GM19025 (cell line): ENCODE data around the gene CUL2.
"Not testable (repeated sequence)": the region's sequence is repeated elsewhere in the genome, so short reads cannot be mapped to it uniquely, and the experiment has no call there.

Experiments used
- ATAC-seq: cut with Tn5 transposase; IDR thresholded peaks from one replicate; pipeline ENCODE4 v1.9.1; 2021; ENCODE audit warnings: mild to moderate bottlenecking, low read depth, moderate library complexity; ENCODE audit not compliant: unreplicated experiment

Gene CUL2

GRCh38 chr10:34985823-34986222 lies 104.3 kb downstream of the CUL2 start:
- ATAC-seq = no peak

DNA sequence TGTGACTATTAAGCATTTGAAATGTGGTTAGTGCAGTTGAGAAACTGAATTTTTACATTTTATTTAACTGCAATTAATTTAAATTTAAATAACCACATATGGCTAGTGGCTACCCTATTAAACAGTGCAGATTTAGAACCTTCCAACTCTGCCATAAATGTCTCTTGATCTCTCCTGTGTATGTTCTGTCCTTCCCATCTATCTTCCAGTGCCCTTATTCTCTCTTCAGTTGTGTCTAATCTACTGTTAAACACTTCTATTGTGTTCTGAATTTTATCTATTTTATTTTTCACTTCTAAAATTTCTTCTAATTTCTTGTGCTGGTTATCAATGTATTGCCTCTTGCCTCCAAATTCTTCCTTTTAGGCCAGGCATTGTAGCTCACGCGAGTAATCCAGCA lies 105.0 kb downstream of the CUL2 start:
- ATAC-seq = no peak

DNA sequence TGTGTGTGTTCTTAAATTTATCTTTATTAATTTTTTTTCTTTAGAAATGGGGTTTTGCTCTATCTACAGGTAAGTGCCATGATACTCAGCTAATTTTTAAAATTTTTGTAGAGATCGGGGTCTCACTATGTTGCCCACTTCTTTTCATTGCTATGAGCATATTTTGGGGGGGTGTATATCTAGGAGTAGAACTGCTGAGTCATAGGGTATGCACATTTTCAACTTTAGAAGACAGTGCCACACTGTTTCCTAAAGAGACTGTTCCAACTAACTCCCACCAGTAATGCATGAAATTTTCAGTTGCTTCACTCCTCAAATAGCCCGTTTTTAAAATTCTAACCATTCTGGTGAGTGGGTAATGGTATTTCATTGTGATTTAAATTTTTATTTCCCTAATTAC lies 108.3 kb downstream of the CUL2 start:
- ATAC-seq = no peak

- ATAC-seq = no peak
Measured at GRCh38 chr10:34979938-34980337, 110.2 kb downstream of the CUL2 start.

- no peak for ATAC-seq
Measured at GRCh38 chr10:34978080-34978479, 112.1 kb downstream of the CUL2 start.

DNA sequence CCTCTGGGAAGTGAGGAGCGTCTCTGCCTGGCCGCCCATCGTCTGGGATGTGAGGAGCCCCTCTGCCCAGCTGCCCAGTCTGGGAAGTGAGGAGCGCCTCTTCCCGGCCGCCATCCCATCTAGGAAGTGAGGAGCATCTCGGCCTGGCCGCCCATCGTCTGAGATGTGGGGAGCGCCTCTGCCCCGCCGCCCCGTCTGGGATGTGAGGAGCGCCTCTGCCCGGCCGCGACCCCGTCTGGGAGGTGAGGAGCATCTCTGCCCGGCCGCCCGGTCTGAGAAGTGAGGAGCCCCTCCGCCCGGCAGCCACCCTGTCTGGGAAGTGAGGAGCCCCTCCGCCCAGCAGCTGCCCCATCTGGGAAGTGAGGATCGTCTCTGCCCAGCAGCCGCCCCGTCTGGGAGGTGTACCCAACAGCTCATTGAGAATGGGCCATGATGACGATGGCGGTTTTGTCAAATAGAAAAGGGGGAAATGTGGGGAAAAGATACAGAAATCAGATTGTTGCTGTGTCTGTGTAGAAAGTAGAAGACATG lies 113.7 kb downstream of the CUL2 start:
- ATAC-seq = not testable (repeated sequence)

DNA sequence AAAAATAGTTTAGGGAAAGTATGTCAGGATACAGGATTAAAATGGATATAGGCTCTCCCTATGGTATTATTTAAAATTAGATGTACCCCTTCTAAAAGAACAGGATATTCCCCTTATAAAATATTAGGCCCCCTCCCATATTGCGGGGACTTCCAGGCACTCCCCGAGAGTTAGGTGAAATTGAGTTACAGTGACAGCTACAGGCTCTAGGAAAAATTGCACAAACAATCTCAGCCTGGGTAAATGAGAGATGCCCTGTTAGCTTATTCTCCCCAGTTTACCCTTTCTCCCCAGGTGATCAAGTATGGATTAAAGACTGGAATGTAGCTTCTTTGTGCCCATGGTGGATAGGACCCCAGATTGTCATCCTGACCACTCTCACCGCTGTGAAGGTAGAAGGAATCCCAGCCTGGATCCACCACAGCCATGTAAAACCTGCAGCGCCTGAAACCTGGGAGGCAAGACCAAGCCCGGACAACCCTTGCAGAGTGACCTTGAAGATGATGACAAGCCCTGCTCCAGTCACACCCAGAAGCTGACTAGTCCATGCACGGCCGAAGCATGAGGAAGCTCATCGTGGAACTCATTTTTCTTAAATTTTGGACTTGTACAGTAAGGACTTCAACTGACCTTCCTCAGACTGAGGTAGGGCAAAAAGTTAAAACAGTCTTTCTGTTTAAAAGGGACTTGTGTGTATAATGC lies 115.6 kb downstream of the CUL2 start:
- ATAC-seq = not testable (repeated sequence)

GRCh38 chr10:34973757-34974156 lies 116.4 kb downstream of the CUL2 start:
- not testable (repeated sequence) for ATAC-seq

DNA sequence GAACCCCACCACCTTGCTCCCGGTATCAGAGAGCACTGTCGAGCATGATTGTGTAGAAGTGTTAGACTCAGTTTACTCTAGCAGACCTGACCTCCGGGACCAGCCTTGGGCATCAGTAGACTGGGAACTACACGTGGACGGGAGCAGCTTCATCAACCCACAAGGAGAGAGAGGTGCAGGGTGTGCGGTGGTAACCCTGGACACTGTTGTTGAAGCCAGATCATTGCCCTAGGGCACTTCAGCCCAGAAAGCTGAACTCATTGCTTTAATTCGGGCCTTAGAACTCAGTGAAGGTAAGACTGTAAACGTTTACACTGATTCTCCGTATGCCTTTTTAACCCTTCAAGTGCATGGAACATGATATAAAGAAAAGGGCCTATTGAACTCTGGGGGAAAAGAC lies 117.0 kb downstream of the CUL2 start:
- ATAC-seq = not testable (repeated sequence)

- not testable (repeated sequence) for ATAC-seq
Measured at GRCh38 chr10:34972591-34972990, 117.5 kb downstream of the CUL2 start.

- not testable (repeated sequence) for ATAC-seq
Measured at GRCh38 chr10:34971606-34972334, 118.4 kb downstream of the CUL2 start.

GRCh38 chr10:34969171-34969570 lies 121.0 kb downstream of the CUL2 start:
- no peak for ATAC-seq

GRCh38 chr10:34967335-34967880 lies 122.7 kb downstream of the CUL2 start:
- no peak for ATAC-seq

DNA sequence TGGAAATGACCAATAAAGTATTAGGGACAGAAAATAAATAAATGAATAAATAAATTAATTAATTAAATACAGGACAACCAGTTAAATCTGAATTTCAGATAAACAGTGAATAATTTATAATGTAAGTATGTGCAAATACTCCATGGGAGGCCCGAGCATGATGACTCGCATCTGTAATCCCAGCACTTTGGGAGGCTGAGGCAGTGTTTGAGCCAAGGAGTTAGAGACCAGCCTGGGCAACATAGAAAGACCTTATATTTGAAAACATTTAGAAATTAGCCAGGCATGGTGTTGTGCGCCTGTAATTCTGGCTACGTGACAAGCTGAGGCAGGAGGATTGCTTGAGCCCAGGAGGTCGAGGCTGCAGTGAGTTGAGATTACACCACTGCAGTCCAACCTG lies 123.7 kb downstream of the CUL2 start:
- ATAC-seq = no peak

DNA sequence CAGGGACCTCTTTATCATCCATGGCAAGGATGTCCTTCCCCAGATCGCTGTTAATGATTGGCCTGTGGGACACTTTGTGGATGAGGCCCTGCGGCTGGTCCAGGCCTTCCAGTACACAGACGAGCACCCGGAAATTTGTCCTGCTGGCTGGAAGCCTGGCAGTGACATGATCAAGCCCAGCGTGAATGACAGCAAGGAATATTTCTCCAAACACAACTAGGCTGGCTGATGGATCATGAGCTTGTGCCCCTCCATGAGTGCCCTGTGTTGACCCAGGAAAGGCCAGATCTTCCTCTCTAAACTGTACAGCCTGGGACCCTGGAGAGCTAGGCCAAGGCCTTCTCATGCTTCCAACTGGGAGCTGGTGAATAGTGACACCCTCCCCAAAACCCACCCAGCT lies 124.1 kb downstream of the CUL2 start:
- ATAC-seq = no peak

DNA sequence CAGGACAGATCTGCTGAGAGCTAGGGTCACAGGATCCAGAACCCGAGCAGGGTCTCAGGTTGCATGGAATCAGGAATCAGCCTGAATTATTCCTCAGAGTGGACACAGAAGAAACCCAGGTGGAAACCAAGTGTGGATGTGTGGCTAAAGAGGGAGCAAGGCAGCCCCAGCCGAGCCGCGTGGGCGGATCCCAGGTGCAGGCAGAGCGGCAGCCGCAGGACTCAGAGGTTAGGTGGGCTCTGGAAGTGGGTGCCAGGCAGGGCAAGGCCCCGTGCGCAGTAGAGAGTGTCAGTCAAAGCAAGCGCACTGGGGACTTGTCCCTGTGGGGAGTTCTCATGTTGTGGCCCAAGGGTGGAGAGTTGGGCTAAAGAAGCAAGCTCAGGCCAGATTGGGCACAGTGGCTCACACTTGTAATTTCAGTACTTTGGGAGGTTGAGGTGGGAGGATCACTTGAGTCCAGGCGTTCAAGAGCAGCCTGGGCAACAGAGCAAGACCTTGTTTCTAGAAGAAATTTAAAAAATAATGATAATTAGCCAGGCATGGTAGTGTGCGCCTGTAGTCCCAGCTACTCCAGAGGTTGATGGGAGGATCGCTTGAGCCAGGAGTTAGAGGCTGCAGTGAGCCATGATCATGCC lies 125.9 kb downstream of the CUL2 start:
- ATAC-seq = no peak

- no peak for ATAC-seq
Measured at GRCh38 chr10:34962866-34963265, 127.3 kb downstream of the CUL2 start.

DNA sequence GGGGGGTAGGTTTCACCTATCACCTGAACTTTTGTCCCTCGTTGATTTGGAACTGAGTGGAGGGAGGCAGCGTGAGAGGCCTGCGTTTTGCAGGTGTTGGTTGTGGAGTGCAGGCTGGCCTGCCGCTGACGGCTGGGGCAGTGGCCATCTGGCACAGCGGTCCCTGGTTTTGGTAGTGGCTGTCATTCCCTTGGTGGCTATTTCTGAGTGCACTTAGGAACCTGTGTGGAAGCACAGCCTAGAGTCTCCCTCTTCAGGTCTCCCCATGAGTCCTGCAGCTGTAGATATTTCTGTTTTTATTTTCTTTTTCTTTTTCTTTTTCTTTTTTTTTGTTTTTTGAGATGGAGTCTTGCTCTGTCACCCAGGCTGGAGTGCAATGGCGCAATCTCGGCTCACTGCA lies 129.2 kb downstream of the CUL2 start:
- ATAC-seq = no peak

DNA sequence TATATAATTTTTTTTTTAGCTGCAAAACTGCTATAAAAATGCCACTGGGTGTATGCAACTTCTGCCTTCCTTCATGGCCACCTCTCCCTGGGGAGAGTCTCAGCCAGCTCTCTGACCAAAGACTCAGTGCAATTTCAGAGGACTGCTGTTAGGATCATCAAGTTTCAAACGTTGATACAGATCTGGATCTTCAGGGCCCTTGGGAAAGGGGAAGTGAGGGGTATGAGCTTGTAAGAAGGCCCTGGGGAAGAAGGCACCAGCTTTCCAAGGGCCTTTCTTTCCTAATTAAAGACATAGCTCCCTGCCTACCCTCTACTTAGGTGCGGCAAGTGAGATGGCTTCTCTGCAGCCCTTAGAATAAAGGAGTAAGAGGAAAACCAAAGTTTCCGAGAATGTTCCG lies 130.4 kb downstream of the CUL2 start:
- no peak for ATAC-seq

- ATAC-seq = no peak
Measured at GRCh38 chr10:34959321-34959720, 130.8 kb downstream of the CUL2 start.
